MCF 10A (cell line): Measurements from ENCODE around the gene LINC01488. TPM values are rescaled to one million over a fixed set of nuclear protein-coding genes. Genes with fewer than 3 reads are reported as not detected.

ENCODE experiments used
- BruUV-seq: library from RNA; stranded (reverse); fragments of 400-500 nt; replicated peaks from 2 replicates; lab custom pipeline; 2021; lab: Mats Ljungman, UMichigan
- CTCF ChIA-PET: fragments of 300-600 bp; sonication (Branson Sonifier 250); formaldehyde crosslinking; extraction: SDS; loops from one replicate; lab custom pipeline; 2021; ENCODE audit warnings: antibody characterized with exemption, inconsistent platforms; lab: Yijun Ruan, JAX
- POLR2A ChIA-PET: fragments of 300-600, 350-650 bp; sonication (Branson Sonifier 250); formaldehyde crosslinking; extraction: SDS; loops from one replicate; lab custom pipeline; 2020; ENCODE audit warnings: antibody characterized with exemption, inconsistent platforms; lab: Yijun Ruan, JAX
- DNase-seq: peaks from one replicate; pipeline ENCODE4 v3.0.0-alpha.2; 2018; ENCODE audit not compliant: unreplicated experiment
- H3K27ac Mint-ChIP-seq: one replicate; pipeline ENCODE4 v1.8.0; 2022; ENCODE audit warnings: mild to moderate bottlenecking, low read depth, mixed read lengths; ENCODE audit not compliant: unreplicated experiment
- H3K27me3 Mint-ChIP-seq: one replicate; pipeline ENCODE4 v1.8.0; 2022; ENCODE audit warnings: mixed read lengths; ENCODE audit not compliant: insufficient read depth, unreplicated experiment
- H3K36me3 Mint-ChIP-seq: one replicate; pipeline ENCODE4 v1.8.0; 2022; ENCODE audit warnings: mild to moderate bottlenecking, moderate library complexity, mixed read lengths; ENCODE audit not compliant: insufficient read depth, unreplicated experiment
- H3K4me1 Mint-ChIP-seq: one replicate; pipeline ENCODE4 v1.8.0; 2022; ENCODE audit warnings: mixed read lengths; ENCODE audit not compliant: insufficient read depth, unreplicated experiment
- H3K4me3 Mint-ChIP-seq: one replicate; pipeline ENCODE4 v1.8.0; 2022; ENCODE audit warnings: mild to moderate bottlenecking, moderate library complexity, mixed read lengths; ENCODE audit not compliant: unreplicated experiment
- H3K9me3 Mint-ChIP-seq: one replicate; pipeline ENCODE4 v1.8.0; 2022; ENCODE audit warnings: mixed read lengths; ENCODE audit not compliant: unreplicated experiment
- intact Hi-C: fragments of 100-400 bp; cut with micrococcal nuclease; formaldehyde crosslinking; loops from 2 replicates; pipeline ENCODE4 v1.14.1; 2022
- total RNA-seq: library from RNA; stranded (reverse); gene quantifications from 2 replicates; pipeline ENCODE4 v1.2.3, GENCODE V29; 2022
- TF ChIP-seq, protein P1 (sequence below): fragments of 200-600 bp; IDR thresholded peaks from one replicate; pipeline ENCODE4 v1.8.0; 2022; ENCODE audit warnings: antibody characterized with exemption, mild to moderate bottlenecking; ENCODE audit not compliant: unreplicated experiment

LINC01488 gene
- total RNA-seq, 1 experiment from 2014 or later, result not detected

GRCh38 chr11:69449320-69450063, 32.0 kb upstream of the LINC01488 start:
- no TSS peak for BruUV-seq
- peaks cover 5% of the 10 kb centered on the region for H3K4me1 Mint-ChIP-seq
- ChIA-PET CTCF (no interaction called here), POLR2A (no interaction called here)
- peaks cover 11% of the 10 kb centered on the region for H3K9me3 Mint-ChIP-seq
- no peaks in the 10 kb centered on the region for H3K36me3 Mint-ChIP-seq
- H3K27me3 Mint-ChIP-seq, result no peaks in the 10 kb centered on the region
- H3K27ac Mint-ChIP-seq, result no peak overlapping the region
- DNase-seq, result no peak
- no peak overlapping the region for H3K4me3 Mint-ChIP-seq
- intact Hi-C loops, result loop anchor here (10.0 kb wide), 1 partner anchor 315 kb away; no protein-coding TSS in a partner anchor
- TF ChIP-seq, protein P1, sequence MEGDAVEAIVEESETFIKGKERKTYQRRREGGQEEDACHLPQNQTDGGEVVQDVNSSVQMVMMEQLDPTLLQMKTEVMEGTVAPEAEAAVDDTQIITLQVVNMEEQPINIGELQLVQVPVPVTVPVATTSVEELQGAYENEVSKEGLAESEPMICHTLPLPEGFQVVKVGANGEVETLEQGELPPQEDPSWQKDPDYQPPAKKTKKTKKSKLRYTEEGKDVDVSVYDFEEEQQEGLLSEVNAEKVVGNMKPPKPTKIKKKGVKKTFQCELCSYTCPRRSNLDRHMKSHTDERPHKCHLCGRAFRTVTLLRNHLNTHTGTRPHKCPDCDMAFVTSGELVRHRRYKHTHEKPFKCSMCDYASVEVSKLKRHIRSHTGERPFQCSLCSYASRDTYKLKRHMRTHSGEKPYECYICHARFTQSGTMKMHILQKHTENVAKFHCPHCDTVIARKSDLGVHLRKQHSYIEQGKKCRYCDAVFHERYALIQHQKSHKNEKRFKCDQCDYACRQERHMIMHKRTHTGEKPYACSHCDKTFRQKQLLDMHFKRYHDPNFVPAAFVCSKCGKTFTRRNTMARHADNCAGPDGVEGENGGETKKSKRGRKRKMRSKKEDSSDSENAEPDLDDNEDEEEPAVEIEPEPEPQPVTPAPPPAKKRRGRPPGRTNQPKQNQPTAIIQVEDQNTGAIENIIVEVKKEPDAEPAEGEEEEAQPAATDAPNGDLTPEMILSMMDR, result no peak

DNA sequence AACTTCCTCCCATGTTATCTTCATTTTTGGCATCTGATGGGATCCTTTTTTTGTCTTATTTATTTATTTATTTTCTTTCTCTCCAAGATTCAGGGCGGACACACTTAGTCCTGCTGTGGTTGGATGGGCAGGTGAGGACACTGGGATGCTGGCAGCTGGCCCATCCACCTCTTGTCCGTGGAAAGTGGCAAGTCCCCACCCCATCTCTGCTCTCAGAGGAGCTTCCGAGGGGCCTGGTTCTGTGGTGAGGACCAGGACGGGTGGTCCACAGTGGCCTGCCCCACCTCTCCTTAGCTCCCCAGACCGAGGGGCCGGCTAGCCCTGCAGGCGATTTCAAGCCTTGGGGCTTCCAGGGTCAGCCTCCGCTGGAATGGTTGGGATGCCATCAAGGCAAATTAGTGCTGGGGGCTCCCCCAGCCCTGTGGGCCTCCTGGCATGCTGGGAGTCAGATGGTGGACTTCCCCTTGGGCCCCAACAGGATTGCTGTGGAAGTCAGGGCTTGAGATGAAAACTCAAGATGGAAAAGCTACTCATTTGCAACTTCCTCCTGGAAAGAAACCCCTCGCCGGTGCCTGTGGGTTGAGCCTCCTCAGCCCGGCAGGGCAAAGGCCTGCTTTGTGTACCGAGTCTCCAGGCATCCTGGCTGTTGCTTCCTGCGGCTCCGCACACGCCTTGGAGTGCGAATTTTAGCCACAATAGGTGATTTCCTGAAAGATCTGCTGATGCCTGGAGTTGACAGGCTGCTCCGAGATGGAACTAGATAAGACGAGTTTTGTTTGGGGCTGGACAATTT, 31.2 kb upstream of the LINC01488 start:
- no peaks in the 10 kb centered on the region for H3K36me3 Mint-ChIP-seq
- POLR2A ChIA-PET, result no interaction called here
- H3K27ac Mint-ChIP-seq, result no peak overlapping the region
- DNase-seq, result no peak
- intact Hi-C loops, result no loop called here
- CTCF ChIA-PET, result no interaction called here
- no peak overlapping the region for H3K4me3 Mint-ChIP-seq
- no TSS peak for BruUV-seq
- H3K27me3 Mint-ChIP-seq, result no peaks in the 10 kb centered on the region
- H3K4me1 Mint-ChIP-seq, result no peaks in the 10 kb centered on the region
- H3K9me3 Mint-ChIP-seq, result peaks cover 11% of the 10 kb centered on the region
- TF ChIP-seq, protein P1, result no peak

DNA sequence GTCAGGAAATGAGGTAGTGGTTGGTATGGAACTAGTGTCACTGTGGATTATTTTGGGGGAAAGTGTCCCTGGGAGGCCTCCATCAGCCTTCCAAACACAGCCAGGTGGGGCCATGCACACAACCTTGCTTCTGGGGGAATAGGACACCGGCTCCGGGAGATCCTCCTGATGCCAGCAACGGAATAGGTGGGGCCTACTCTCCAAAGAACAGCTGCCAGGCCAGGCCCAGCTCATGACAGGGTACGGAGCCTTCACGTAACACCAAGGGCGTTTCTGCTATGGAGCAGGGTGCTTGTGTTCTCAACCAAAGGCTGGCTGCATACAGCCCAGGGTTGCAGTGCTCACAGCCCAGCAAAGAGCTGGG, 30.6 kb upstream of the LINC01488 start:
- Mint-ChIP-seq H3K27me3 (no peaks in the 10 kb centered on the region), H3K27ac (no peak overlapping the region), H3K4me3 (no peak overlapping the region), H3K4me1 (no peaks in the 10 kb centered on the region), H3K9me3 (peaks cover 11% of the 10 kb centered on the region), H3K36me3 (no peaks in the 10 kb centered on the region)
- TF ChIP-seq, protein P1, result no peak
- no peak for DNase-seq
- no TSS peak for BruUV-seq
- POLR2A ChIA-PET, result no interaction called here
- intact Hi-C loops, result no loop called here
- CTCF ChIA-PET, result no interaction called here

- ChIA-PET CTCF (no interaction called here), POLR2A (no interaction called here)
- BruUV-seq, result no TSS peak
- H3K27ac Mint-ChIP-seq, result no peak overlapping the region
- H3K4me1 Mint-ChIP-seq, result no peaks in the 10 kb centered on the region
- DNase-seq, result no peak
- H3K4me3 Mint-ChIP-seq, result no peak overlapping the region
- H3K9me3 Mint-ChIP-seq, result peaks cover 11% of the 10 kb centered on the region
- no peaks in the 10 kb centered on the region for H3K36me3 Mint-ChIP-seq
- intact Hi-C loops, result no loop called here
- no peaks in the 10 kb centered on the region for H3K27me3 Mint-ChIP-seq
- TF ChIP-seq, protein P1, result no peak
Observed at GRCh38 chr11:69451289-69451688, 30.2 kb upstream of the LINC01488 start.
